COLO829 (cell line): ENCODE measurements around the gene C17orf67.

ENCODE experiments used
- DNase-seq: peaks from one replicate; pipeline ENCODE4 v3.0.0; 2012; ENCODE audit warnings: low spot score

C17orf67 gene

GRCh38 chr17:56833057-56833808 lies 487 bp downstream of the C17orf67 start:
- no peak for DNase-seq

GRCh38 chr17:56832446-56832845 lies 1.3 kb downstream of the C17orf67 start:
- DNase-seq = no peak

- no peak for DNase-seq
These were observed 2.2 kb downstream of the C17orf67 start for GRCh38 chr17:56831369-56832095.

GRCh38 chr17:56830726-56831368 lies 2.9 kb downstream of the C17orf67 start:
- DNase-seq = no peak

- DNase-seq = no peak
These were observed 6.9 kb downstream of the C17orf67 start for GRCh38 chr17:56826611-56827414.

GRCh38 chr17:56824503-56824902 lies 9.2 kb downstream of the C17orf67 start:
- DNase-seq = no peak

- DNase-seq = peak; percentile 43
These were observed 9.9 kb downstream of the C17orf67 start for GRCh38 chr17:56823848-56824247.

GRCh38 chr17:56822725-56823124 lies 11.0 kb downstream of the C17orf67 start:
- no peak for DNase-seq

- DNase-seq = no peak
These were observed 11.7 kb downstream of the C17orf67 start for GRCh38 chr17:56821847-56822534.

GRCh38 chr17:56820207-56820606 lies 13.5 kb downstream of the C17orf67 start:
- no peak for DNase-seq

- DNase-seq = peak; percentile 82
These were observed 14.1 kb downstream of the C17orf67 start for GRCh38 chr17:56819431-56820145.

GRCh38 chr17:56819030-56819429 lies 14.7 kb downstream of the C17orf67 start:
- DNase-seq = no peak

GRCh38 chr17:56817066-56817465 lies 16.7 kb downstream of the C17orf67 start:
- DNase-seq = peak; percentile 63

GRCh38 chr17:56815711-56816110 lies 18.0 kb downstream of the C17orf67 start:
- no peak for DNase-seq

GRCh38 chr17:56812901-56813388 lies 20.8 kb downstream of the C17orf67 start:
- no peak for DNase-seq

GRCh38 chr17:56810891-56811775 lies 22.6 kb downstream of the C17orf67 start:
- no peak for DNase-seq

GRCh38 chr17:56810343-56810742 lies 23.4 kb downstream of the C17orf67 start:
- no peak for DNase-seq

- DNase-seq = no peak
These were observed 23.9 kb downstream of the C17orf67 start for GRCh38 chr17:56809820-56810179.

- DNase-seq = no peak
These were observed 24.5 kb downstream of the C17orf67 start for GRCh38 chr17:56809106-56809819.
